Activated naive CD4-positive, alpha-beta T cell treated with anti-CD3 and anti-CD28 coated beads, Interleukin-2, amount 50 U/mL, for 72 hours (primary cell): ENCODE results near the gene TNFRSF9. TPM values are rescaled to one million over a fixed set of nuclear protein-coding genes. Genes with fewer than 3 reads are reported as not detected.
"Not testable (repeated sequence)": the region's sequence is repeated elsewhere in the genome, so short reads cannot be mapped to it uniquely, and the experiment has no call there.

Source experiments
- ATAC-seq, 2 donors: fragments of 150-1000 bp; cut with Tn5 transposase; 2 replicates each; pipeline ENCODE4 v1.10.0; 2021; ENCODE audit warnings: mild to moderate bottlenecking in 2 of 2, moderate library complexity in 2 of 2
- DNase-seq, 2 donors: peaks; one replicate each; pipeline ENCODE4 v3.0.0; 2021 to 2022; ENCODE audit warnings: low spot score in 2 of 2
- H3K27ac Mint-ChIP-seq, 2 donors: one replicate each; pipeline ENCODE4 v1.8.0; 2022; ENCODE audit warnings: mild to moderate bottlenecking in 2 of 2, mixed read lengths in 2 of 2
- H3K36me3 Mint-ChIP-seq, 2 donors: one replicate each; pipeline ENCODE4 v1.8.0; 2022; ENCODE audit warnings: mixed read lengths in 2 of 2
- H3K9me3 Mint-ChIP-seq, 2 donors: one replicate each; pipeline ENCODE4 v1.8.0; 2022; ENCODE audit warnings: mixed read lengths in 2 of 2
- total RNA-seq, 2 donors: library from RNA; stranded (reverse); gene quantifications; one replicate each; pipeline ENCODE4 v1.2.3, GENCODE V29; 2022

TNFRSF9 gene
- total RNA-seq, 2 donors from 2014 or later = 10.8 to 66.8 TPM

DNA sequence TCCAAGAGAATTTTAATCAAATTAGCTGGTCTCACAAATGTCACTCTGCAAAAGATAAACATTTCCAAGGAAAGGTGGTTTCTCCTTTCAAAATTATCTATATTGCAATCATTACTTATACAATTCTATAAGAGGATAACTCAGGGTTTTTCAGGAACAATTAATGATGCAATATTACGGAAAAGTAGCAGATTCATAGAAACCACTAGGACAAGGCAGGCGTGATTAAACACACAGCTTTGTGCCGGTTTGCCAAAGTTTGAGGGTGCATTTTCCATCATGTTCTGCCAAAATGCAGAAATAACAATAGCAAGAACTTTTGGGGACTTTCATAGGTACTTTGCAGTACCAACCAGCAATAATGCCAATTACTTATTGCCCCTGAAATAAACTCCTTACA, 605 bp downstream of the TNFRSF9 start:
- H3K27ac Mint-ChIP-seq = peak overlapping the region in 1 of 2 donors; percentile 94
- peaks cover 3 to 6% of the 10 kb centered on the region in 2 donors for H3K9me3 Mint-ChIP-seq
- no peak for ATAC-seq
- DNase-seq = no peak
- peaks cover 20 to 52% of the 10 kb centered on the region in 2 donors for H3K36me3 Mint-ChIP-seq

DNA sequence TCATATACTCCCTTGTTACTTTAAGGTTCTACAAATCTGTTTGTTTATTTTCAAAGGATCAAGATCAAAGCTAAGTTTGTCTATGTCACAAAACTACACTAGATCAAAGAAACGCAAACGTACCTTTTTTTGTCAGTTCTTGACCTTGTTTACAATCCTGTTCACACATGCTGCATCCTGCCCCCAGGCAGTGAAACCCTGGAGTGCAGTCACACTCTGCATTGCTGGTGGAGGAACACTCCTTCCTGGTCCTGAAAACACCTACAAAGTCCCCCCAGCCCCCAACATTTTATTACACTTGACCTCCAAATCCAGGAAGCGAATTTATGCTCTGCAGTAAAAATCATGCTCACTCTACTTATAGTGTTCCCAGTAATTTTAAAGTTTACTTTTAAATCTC, 2.6 kb downstream of the TNFRSF9 start:
- peaks cover 22 to 63% of the 10 kb centered on the region in 2 donors for H3K36me3 Mint-ChIP-seq
- H3K27ac Mint-ChIP-seq = peak overlapping the region in 1 of 2 donors; percentile 94

DNA sequence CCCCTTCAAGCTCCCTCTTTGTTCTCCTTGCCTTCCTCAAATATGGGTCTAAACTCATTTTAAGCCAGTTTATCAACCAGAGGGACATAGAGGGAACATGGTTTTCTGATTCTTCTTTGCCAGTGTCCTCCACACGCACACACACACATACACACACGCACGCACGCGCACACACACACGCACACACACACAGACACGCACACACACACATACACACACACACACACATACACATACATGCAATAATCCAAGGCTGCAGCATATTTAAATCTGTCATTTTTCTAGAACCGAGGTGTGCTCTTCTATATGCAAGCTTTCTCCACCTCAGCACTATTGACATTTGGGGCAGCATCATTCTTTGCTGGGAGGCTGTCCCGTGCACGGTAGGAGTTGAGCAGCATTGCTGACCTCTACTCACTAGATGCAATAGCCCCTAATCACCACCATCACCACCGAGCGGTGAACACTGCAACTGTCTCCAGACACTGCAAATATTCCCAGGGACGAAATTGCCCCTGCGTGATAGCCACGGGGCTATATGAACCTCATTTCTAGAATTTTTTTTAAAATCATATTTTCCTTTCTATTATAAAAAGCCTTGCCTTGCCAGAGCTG, 8.0 kb downstream of the TNFRSF9 start:
- no peak for ATAC-seq

More for the DNA sequence above, 2.6 kb downstream of the TNFRSF9 start:
- ATAC-seq (no peak), DNase-seq (no peak)
- H3K9me3 Mint-ChIP-seq = peaks cover 3 to 6% of the 10 kb centered on the region in 2 donors

DNA sequence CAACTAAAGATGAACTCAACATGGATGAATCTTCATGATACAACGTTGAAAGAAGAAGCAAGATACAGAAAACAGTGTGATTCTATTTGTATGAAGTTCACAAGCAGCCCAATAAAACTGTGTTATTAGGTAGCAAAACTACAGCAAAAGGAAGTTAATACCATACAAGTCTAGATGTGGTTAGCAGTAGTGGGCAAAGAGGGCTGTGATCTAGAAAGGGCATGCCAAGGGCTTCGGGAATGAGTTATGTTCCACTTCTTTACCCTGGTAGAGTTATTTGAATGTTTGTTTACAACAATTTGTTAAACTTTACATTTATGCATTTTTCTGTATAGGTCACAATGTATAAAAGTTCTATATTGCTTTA, 9.2 kb downstream of the TNFRSF9 start:
- DNase-seq = no peak
- no peaks in the 10 kb centered on the region for H3K9me3 Mint-ChIP-seq
- peak overlapping the region in 1 of 2 donors; percentile 81 for H3K27ac Mint-ChIP-seq
- H3K36me3 Mint-ChIP-seq = peaks cover 5 to 50% of the 10 kb centered on the region in 2 donors
- peak in 1 of 2 donors; percentile 46 for ATAC-seq

More for the DNA sequence above, 8.0 kb downstream of the TNFRSF9 start:
- Mint-ChIP-seq H3K36me3 (peaks cover 5 to 62% of the 10 kb centered on the region in 2 donors), H3K9me3 (no peaks in the 10 kb centered on the region), H3K27ac (no peak overlapping the region)
- no peak for DNase-seq

DNA sequence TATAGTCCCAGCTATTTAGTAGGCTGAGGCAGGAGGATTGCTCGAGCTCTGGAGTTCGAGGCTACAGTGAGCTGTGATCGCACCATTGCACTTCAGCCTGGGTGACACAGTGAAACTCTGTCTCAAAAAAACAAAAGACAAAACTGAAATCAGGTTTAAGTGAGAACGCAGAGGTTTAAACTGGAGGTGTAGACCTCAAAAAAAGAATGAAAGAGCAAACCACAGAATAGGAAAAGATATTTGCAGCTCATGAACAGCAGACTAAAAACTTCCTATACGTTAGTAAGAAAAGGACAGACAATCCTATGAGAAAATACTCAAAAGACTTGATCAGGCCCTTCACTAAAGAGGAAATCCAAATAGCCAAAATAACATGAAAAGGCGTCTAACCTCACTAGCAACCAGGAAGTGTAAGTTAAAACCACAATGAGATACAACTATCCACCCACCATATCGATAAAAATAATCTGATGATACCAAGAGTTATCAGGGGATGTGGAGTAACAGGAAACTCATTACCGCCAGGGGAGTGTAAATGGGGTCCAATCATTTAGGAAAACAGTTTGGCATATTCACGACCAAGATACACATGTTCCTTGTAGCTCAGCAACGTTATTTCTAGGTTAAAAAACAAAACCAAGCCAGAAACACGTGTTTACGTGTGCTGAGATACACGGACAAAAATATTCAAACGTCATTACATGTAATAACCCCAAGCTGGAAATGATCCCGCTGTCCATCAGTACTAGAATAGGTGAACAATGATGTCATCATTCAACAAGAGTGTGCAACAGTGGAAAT, 9.8 kb downstream of the TNFRSF9 start:
- DNase-seq (no peak), ATAC-seq (peak; percentile 75 to 89)
- Mint-ChIP-seq H3K9me3 (no peaks in the 10 kb centered on the region), H3K36me3 (peaks cover 5 to 46% of the 10 kb centered on the region in 2 donors), H3K27ac (peak overlapping the region; percentile 46 to 81)

DNA sequence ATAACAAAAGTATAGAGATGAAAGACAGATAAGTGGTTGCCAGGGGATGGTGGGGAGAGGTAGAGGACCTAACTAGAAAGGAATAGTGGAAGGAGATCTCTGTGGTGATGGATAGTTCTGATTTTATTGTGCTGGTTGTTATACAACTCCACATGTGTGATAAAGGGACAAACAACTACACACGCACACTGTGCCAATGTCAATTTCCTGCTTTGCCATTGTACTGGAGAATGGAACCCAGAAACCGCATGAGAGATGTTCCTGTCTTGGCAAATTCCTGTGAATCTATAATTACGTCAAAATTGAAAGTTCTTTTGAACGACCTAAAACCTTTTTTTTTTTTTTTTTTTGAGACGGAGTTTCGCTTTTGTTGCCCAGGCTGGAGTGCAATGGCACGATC, 11.0 kb downstream of the TNFRSF9 start:
- Mint-ChIP-seq H3K9me3 (no peaks in the 10 kb centered on the region), H3K27ac (peak overlapping the region in 1 of 2 donors; percentile 81), H3K36me3 (peaks cover 5 to 38% of the 10 kb centered on the region in 2 donors)
- ATAC-seq (peak in 1 of 2 donors; percentile 47), DNase-seq (no peak)

DNA sequence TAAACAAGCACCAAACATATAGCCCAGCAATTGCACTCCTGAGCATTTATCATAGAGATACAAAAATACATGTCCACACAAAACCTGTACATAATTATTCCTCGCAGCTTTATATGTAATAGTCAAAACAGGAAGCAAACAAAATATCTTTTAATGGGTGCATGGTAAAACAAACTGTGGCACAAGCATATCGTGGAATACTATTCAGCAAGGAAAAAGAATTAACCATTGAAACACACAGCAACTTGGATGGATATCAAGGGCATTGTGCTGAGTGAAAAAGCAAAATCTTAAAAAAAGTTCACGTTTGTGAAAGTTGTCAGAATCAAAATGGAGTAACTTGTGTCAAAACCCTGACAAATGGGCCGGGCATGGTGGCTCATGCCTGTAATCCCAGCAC, 12.4 kb downstream of the TNFRSF9 start:
- Mint-ChIP-seq H3K9me3 (no peaks in the 10 kb centered on the region), H3K36me3 (peaks cover 3 to 29% of the 10 kb centered on the region in 2 donors), H3K27ac (no peak overlapping the region)
- DNase-seq (no peak), ATAC-seq (no peak)

DNA sequence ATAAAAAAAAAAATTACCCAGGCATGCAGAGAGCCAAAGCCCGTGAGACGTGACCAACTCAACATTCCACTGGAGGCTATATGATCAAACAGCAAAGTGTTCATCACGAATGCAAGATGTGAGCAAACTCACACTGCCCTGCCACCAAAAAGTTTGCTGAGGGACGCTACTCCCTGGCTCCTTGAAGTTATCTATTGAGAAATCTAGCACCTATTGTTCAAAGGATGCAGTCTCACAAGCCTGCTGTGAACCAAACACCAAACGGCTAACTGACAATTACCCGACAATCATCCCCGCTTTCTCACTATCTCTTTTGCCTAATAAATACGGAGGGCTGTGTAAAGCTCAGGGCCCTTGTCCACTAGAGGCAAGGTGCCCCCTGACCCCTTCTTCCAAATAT, 13.6 kb downstream of the TNFRSF9 start:
- ATAC-seq, H3K27ac Mint-ChIP-seq, DNase-seq, H3K9me3 Mint-ChIP-seq: not testable (repeated sequence)
- H3K36me3 Mint-ChIP-seq = peaks cover 3 to 22% of the 10 kb centered on the region in 2 donors

DNA sequence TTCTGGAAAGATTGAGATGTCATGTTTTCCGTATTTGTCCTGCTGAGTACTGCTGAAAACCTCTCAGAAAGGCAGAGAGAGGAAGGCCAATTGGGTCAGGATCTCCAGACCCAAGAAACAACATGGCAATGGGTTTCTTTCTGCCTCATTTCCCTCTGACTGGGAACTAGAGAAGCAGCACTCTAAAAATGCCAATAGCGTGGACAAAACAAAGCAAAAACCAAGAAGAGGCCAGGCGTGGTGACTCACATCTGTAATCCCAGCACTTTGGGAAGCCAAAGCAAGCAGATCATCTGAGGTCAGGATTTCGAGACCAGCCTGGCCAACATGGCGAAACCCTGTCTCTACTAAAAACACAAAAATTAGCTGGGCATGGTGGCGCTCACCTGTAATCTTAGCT, 18.3 kb downstream of the TNFRSF9 start:
- ATAC-seq (no peak), DNase-seq (no peak)
- Mint-ChIP-seq H3K9me3 (peaks cover 0 to 2% of the 10 kb centered on the region in 2 donors), H3K27ac (peak overlapping the region in 1 of 2 donors; percentile 16), H3K36me3 (peaks cover 6 to 12% of the 10 kb centered on the region in 2 donors)

DNA sequence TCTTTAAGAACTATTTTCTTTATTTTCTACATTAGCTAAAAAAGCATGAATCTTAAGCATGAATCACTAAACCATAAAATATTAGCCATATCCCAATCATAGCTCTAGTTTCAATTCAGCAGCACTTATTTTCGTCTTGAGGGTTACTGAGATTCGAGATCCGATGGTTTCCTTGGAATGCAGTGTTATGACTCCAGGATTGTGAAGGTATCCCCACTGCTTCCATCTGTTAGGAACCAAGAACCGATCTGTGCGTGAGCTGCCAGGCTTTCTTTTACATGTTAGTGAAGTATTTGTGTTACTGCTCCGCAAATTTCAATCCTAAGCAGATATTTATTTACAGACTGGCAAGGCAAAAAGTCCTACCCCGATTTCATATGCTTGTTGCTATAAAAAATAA, 18.8 kb downstream of the TNFRSF9 start:
- peaks cover 6 to 15% of the 10 kb centered on the region in 2 donors for H3K36me3 Mint-ChIP-seq
- H3K27ac Mint-ChIP-seq = peak overlapping the region in 1 of 2 donors; percentile 16

DNA sequence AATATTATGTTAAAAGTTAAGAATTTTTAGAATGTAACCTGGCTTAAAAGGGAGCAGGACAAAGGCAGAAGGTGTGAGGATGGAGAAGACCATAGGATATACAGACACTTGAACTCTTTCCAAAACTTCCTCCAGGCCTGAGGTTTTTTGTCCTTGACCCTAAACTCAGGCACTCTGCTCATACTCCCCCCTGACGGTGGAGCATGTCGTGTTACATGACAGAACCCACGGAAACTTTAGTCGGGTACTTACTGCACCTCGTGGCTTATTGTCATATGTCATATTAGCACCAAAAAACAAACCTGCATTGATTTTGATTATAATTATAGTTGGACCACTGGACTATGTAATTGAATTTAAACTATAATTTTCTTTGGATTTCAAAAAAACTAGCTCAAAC, 20.8 kb downstream of the TNFRSF9 start:
- DNase-seq = peak in 1 of 2 donors; percentile 42
- H3K9me3 Mint-ChIP-seq = peaks cover 0 to 2% of the 10 kb centered on the region in 2 donors
- peak in 1 of 2 donors; percentile 31 for ATAC-seq
- peaks cover 6 to 15% of the 10 kb centered on the region in 2 donors for H3K36me3 Mint-ChIP-seq
- peak overlapping the region in 1 of 2 donors; percentile 65 for H3K27ac Mint-ChIP-seq

More for the DNA sequence above, 18.8 kb downstream of the TNFRSF9 start:
- peaks cover 0 to 2% of the 10 kb centered on the region in 2 donors for H3K9me3 Mint-ChIP-seq
- DNase-seq = no peak
- no peak for ATAC-seq

DNA sequence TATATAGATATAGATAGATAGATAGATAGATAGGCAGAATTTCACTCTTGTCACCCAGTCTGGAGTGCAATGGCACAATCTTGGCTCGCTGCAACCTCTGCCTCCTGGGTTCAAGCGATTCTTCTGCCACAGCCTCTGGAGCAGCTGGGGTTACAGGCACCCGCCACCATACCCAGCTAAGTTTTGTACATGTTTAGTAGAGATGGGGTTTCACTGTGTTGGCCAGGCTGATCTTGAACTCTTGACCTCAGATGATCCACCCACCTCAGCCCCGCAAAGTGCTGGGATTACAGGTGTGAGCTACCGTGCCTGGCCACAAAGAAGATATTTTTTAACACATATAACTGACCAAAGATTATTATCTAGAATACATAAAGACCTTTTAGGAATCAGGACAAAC, 22.7 kb downstream of the TNFRSF9 start:
- ATAC-seq, H3K9me3 Mint-ChIP-seq, H3K27ac Mint-ChIP-seq: not testable (repeated sequence)
- peak in 1 of 2 donors; percentile 34 for DNase-seq
- peaks cover 6 to 15% of the 10 kb centered on the region in 2 donors for H3K36me3 Mint-ChIP-seq

DNA sequence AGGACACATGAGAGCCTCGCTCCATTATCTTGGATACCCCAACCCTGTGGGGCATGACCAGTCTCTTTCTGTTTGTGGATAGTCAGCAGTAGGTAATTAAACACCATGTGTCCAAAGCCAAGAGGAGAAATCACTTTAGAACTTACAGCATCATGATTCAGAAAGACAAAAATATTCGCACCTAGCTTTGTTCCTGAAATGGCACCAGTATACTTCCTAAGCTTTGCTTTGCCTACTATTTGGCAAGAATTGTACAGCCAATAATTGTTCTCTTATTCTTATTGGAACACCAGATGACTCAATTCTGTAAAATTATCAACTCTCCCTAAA, 24.2 kb downstream of the TNFRSF9 start:
- H3K36me3 Mint-ChIP-seq = peaks cover 0 to 10% of the 10 kb centered on the region in 2 donors
- peaks cover 0 to 2% of the 10 kb centered on the region in 2 donors for H3K9me3 Mint-ChIP-seq
- ATAC-seq (no peak), DNase-seq (no peak)
- H3K27ac Mint-ChIP-seq = peak overlapping the region in 1 of 2 donors; percentile 74

DNA sequence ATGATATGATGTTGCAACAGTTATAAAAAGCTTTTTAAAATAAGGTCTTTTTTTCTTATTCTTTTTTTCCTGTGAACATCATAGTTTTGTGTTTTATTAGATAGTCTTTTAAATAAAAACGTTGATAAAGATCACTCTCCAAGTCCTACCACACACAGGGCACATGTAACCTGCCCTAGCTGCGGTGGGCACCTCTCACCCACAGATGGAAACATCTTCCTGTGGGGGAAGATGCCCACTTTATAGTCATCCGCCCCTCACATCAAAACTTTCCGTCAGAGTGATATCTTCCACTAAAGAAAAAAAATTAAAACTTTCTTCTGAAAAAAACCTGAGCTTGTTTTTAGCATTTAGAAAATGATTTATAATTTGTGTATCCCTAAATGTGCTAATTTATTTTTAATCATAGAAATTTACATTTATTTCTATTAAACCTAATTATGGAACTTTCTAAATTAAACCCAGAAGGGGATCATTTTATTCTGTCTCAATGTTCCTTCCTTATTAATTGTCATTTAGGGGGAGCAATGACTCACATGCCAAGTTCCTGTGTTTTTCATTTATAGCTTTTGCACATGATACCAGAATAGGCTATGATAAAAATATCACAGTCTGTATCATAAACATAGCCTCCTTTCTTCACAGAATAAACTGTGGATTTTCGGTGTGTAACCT, 24.7 kb downstream of the TNFRSF9 start:
- ATAC-seq (peak; percentile 30 to 49), DNase-seq (peak in 1 of 2 donors; percentile 56)
- Mint-ChIP-seq H3K36me3 (peaks cover 0 to 10% of the 10 kb centered on the region in 2 donors), H3K27ac (peak overlapping the region; percentile 74 to 82), H3K9me3 (peaks cover 0 to 2% of the 10 kb centered on the region in 2 donors)

DNA sequence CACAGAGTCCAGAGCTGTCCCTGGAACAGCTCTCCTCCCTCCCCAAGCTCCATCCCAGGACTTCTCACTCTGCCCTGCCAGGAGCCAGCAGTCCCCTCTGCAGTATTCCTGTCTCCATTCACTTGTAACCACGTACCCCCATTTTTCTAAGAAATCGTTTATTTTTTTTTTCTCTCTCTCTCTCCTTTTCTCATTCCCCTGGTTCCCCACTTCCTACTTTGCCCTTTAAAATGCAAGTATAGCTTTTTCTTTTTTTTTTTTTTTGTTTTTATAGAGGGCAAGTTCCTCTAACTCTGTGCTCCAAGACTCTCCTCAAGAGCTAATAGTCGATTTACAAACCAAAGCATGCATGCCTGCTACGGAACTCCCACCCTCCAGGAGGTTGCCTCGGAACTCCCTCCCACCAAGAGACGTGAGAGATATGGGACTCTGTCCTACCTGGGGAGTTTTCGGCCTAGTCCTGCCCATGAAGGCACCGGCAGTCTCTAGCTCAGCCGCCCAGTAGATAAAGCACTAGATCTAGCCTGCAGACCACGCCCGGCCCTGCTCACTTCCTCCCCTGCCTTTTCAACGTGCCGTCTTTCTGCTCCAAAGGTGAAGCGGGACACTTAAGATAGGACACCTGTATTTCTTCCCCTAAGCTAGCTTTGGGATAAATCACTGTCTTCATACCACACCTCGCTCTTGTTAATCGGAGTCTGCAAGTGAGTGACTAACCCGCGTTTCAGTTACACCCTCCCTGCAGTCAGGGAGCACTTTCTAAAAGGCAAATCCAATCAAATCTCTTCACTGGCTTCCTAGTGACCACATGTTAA, 27.7 kb downstream of the TNFRSF9 start:
- DNase-seq (no peak), ATAC-seq (peak in 1 of 2 donors; percentile 22)
- peaks cover 0 to 5% of the 10 kb centered on the region in 2 donors for H3K36me3 Mint-ChIP-seq
- H3K27ac Mint-ChIP-seq = peak overlapping the region; percentile 11 to 66
- no peaks in the 10 kb centered on the region for H3K9me3 Mint-ChIP-seq

DNA sequence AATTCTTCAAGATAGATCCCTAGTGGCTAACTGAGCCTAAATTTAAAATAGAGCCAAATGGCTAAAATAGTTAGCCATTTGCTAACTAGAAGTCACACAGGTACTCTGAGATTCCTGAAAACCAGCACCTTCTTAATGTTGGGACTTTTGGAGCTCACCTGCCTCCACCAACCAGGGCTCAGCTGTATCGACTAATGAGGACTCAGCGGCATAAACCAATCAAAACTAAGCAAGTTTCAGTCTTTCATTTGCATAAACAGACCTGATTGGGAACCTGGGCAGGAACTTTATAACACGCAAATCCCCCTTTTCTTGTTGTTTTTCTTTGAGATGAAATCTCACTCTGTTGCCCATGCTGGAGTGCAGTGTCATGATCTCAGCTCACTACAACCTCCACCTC, 28.5 kb downstream of the TNFRSF9 start:
- peak in 1 of 2 donors; percentile 38 for ATAC-seq
- Mint-ChIP-seq H3K36me3 (peaks cover 0 to 2% of the 10 kb centered on the region in 2 donors), H3K9me3 (no peaks in the 10 kb centered on the region), H3K27ac (peak overlapping the region in 1 of 2 donors; percentile 11)
- no peak for DNase-seq
